GM12878 (cell line): Measurements from ENCODE around the gene ULK4. TPM values are rescaled to one million over a fixed set of nuclear protein-coding genes. Genes with fewer than 3 reads are reported as not detected.

Source experiments
- BHLHE40 ChIP-seq, 2 experiments: fragments of 450-650 bp in 1 of 2; IDR thresholded peaks; 2 replicates each; pipeline ENCODE4 v1.6.1; 2011 to 2017; ENCODE audit warnings: low read depth in 2 of 2, borderline replicate concordance in 1 of 2, improper control_type of control experiment in 1 of 2, low read length in 1 of 2, mild to moderate bottlenecking in 1 of 2
- CHD1 ChIP-seq: IDR thresholded peaks from 2 replicates; pipeline ENCODE4 v1.6.1; 2012; ENCODE audit warnings: low read depth, low read length, improper control_type of control experiment
- CHD4 ChIP-seq: fragments of 200-600 bp; sonication (generic); IDR thresholded peaks from 2 replicates; pipeline ENCODE4 v1.6.1; 2016; ENCODE audit warnings: mild to moderate bottlenecking
- ETV6 ChIP-seq, 2 experiments: fragments of 450-650 bp in 1 of 2; IDR thresholded peaks in 1 of 2; conservative IDR thresholded peaks in 1 of 2; 2 replicates each; pipeline ENCODE4 v1.6.1; 2014; ENCODE audit warnings: antibody characterized with exemption in 1 of 2, borderline replicate concordance in 1 of 2, low read depth in 1 of 2, mild to moderate bottlenecking in 1 of 2, moderate library complexity in 1 of 2
- FOS ChIP-seq: IDR thresholded peaks from 3 replicates; pipeline ENCODE4 v1.6.1; 2011; ENCODE audit warnings: borderline replicate concordance; ENCODE audit not compliant: insufficient read length; ENCODE audit errors: extremely low read depth
- GABPA ChIP-seq: IDR thresholded peaks from 2 replicates; pipeline ENCODE4 v1.6.1; 2014; ENCODE audit warnings: antibody characterized with exemption, low read depth, mild to moderate bottlenecking, inconsistent platforms
- MEF2B ChIP-seq: fragments of 450-650 bp; IDR thresholded peaks from 2 replicates; pipeline ENCODE4 v1.6.1; 2018; ENCODE audit warnings: mild to moderate bottlenecking, moderate library complexity; ENCODE audit not compliant: partially characterized antibody, poor library complexity, severe bottlenecking
- NFIC ChIP-seq: IDR thresholded peaks from 2 replicates; pipeline ENCODE4 v1.6.1; 2012; ENCODE audit warnings: low read depth, mild to moderate bottlenecking, inconsistent platforms, low read length, moderate library complexity
- NKRF ChIP-seq: fragments of 450-650 bp; conservative IDR thresholded peaks from 2 replicates; pipeline ENCODE4 v1.6.1; 2017; ENCODE audit warnings: mild to moderate bottlenecking, moderate library complexity
- PAX5 ChIP-seq: IDR thresholded peaks from 2 replicates; pipeline ENCODE4 v1.6.1; 2011; ENCODE audit warnings: low read depth, low read length, borderline replicate concordance
- RAD21 ChIP-seq: IDR thresholded peaks from 2 replicates; pipeline ENCODE4 v1.6.1; 2011; ENCODE audit warnings: mild to moderate bottlenecking, low read depth, low read length, moderate library complexity; ENCODE audit not compliant: insufficient read depth
- RB1 ChIP-seq: fragments of 450-650 bp; formaldehyde crosslinking; IDR thresholded peaks from 2 replicates; pipeline ENCODE4 v1.6.1; 2017; ENCODE audit warnings: mild to moderate bottlenecking, borderline replicate concordance
- RBBP5 ChIP-seq: fragments of 200-600 bp; sonication (generic); conservative IDR thresholded peaks from 2 replicates; pipeline ENCODE4 v1.6.1; 2016
- RUNX3 ChIP-seq: IDR thresholded peaks from 2 replicates; pipeline ENCODE4 v1.6.1; 2012; ENCODE audit warnings: low read length, inconsistent platforms
- SIN3A ChIP-seq: IDR thresholded peaks from 2 replicates; pipeline ENCODE4 v1.6.1; 2012; ENCODE audit warnings: low read depth, low read length, improper control_type of control experiment
- SMAD5 ChIP-seq: IDR thresholded peaks from 2 replicates; pipeline ENCODE4 v1.6.1; 2016; ENCODE audit warnings: antibody characterized with exemption, low read depth
- SMC3 ChIP-seq: IDR thresholded peaks from 2 replicates; pipeline ENCODE4 v1.6.1; 2011; ENCODE audit warnings: low read length, improper control_type of control experiment, borderline replicate concordance
- SP1 ChIP-seq: IDR thresholded peaks from one replicate; pipeline ENCODE4 v1.6.1; 2011; ENCODE audit warnings: low read depth, low read length
- SPI1 ChIP-seq: IDR thresholded peaks from 2 replicates; pipeline ENCODE4 v1.6.1; 2011; ENCODE audit warnings: low read depth, mild to moderate bottlenecking, low read length, moderate library complexity, borderline replicate concordance; ENCODE audit not compliant: insufficient read depth
- STAT3 ChIP-seq: IDR thresholded peaks from 2 replicates; pipeline ENCODE4 v1.6.1; 2011; ENCODE audit warnings: low read depth, low read length, improper control_type of control experiment
- ZBED1 ChIP-seq: IDR thresholded peaks from 2 replicates; pipeline ENCODE4 v1.6.1; 2016; ENCODE audit warnings: borderline replicate concordance
- ZNF207 ChIP-seq: fragments of 450-650 bp; IDR thresholded peaks from 2 replicates; pipeline ENCODE4 v1.6.1; 2014; ENCODE audit warnings: antibody characterized with exemption, mild to moderate bottlenecking, borderline replicate concordance
- ZNF217 ChIP-seq: fragments of 450-650 bp; IDR thresholded peaks from 2 replicates; pipeline ENCODE4 v1.6.1; 2017; ENCODE audit warnings: antibody characterized with exemption, mild to moderate bottlenecking
- ZNF274 ChIP-seq: IDR thresholded peaks from one replicate; pipeline ENCODE4 v1.8.0; 2011; ENCODE audit not compliant: insufficient read length, insufficient read depth
- polyA plus RNA-seq, 11 experiments: library from polyadenylated mRNA; depleted of rRNA in 4 of 11; unstranded in 6 of 11; stranded (reverse) in 5 of 11; fragments of >200 nt; fragmentation: Nextera tagmentation in 4 of 11; fragmentation: Illumina TruSeq in 1 of 11; extraction: Ambion mirVana in 4 of 11; extraction: Trizol in 1 of 11; gene quantifications; 1 replicate in 1 of 11; 2 replicates in 10 of 11; pipeline versions ENCODE4 v1.2.1 to v1.2.3, GENCODE V29; 2011 to 2016; ENCODE audit warnings: inconsistent platforms in 2 of 11, missing spikeins in 2 of 11, low read depth in 1 of 11
- total RNA-seq, 4 experiments: library from RNA; depleted of rRNA in 3 of 4; stranded (reverse); fragments of >200 nt in 3 of 4; fragmentation: Illumina TruSeq in 1 of 4; extraction: Trizol in 1 of 4; gene quantifications; 2 replicates each; pipeline versions ENCODE4 v1.2.1 to v1.2.3, GENCODE V29; 2013 to 2021
- TF ChIP-seq, protein P1 (sequence below): IDR thresholded peaks from 2 replicates; pipeline ENCODE4 v1.6.1; 2011; ENCODE audit warnings: mild to moderate bottlenecking, low read depth, low read length, moderate library complexity; ENCODE audit not compliant: insufficient replicate concordance
- TF ChIP-seq, protein P2 (sequence below), 3 experiments: IDR thresholded peaks in 2 of 3; conservative IDR thresholded peaks in 1 of 3; 2 replicates each; pipeline ENCODE4 v1.5.1; 2011; ENCODE audit warnings: low read depth in 3 of 3, low read length in 3 of 3, mild to moderate bottlenecking in 3 of 3, control low read depth in 2 of 3, moderate library complexity in 2 of 3, inconsistent platforms in 1 of 3, mixed read lengths in 1 of 3; ENCODE audit not compliant: control insufficient read depth in 2 of 3, insufficient read depth in 1 of 3; ENCODE audit errors: extremely low read depth in 1 of 3

Gene ULK4
- total and polyA plus RNA-seq, 10 of the 15 experiments (the other 5 are each of a cell fraction or from before 2014, with no cell fraction given), result 3.5 to 7.6 (median 6.3) TPM

DNA sequence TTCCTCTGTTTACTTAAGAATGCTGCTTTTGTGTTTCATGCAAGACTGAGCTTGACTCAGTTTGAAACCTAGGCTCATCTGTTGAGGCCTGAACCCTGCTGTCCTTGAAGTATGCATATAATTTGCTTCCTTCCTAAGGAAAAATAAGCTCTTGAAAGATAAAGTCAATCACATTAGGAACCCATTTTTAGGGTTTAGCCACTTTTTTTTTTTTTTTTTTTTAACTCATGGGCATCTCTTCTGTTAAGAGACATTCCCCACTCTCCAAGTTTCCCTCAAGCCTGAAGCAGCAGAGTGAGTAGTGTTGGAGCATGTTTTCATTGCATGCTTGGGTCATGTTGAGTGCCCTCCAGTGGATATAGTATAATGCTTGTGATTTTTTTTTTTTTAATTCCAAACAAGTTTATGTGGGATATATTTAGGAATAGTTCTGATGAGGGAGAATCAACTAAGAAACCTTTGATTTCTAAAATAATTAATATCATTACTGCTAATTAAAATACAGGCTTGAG is 759.0 kb downstream of the ULK4 start (continued):
- TF ChIP-seq GABPA (no peak), RAD21 (peak; percentile 16; the same call in 1 of the 2 replicates), RB1 (no peak), ZNF274 (no peak), ZNF207 (no peak), MEF2B (no peak), BHLHE40 (IDR thresholded peaks at IDR 0.05; ENCODE audit: borderline replicate concordance in 1 of 2, low read depth in 2 of 2, low read length in 1 of 2) (no peak), NFIC (0 out of 2 replicates have a peak, but pooled peaks have one; percentile 31), SIN3A (no peak), RUNX3 (peak; percentile 11; the same call in 1 of the 2 replicates), SPI1 (no peak), CHD4 (no peak), ETV6 (conservative IDR thresholded peaks at IDR 0.05 in 1 of 2, IDR thresholded peaks at IDR 0.05 in 1 of 2; ENCODE audit: borderline replicate concordance in 1 of 2, low read depth in 1 of 2) (0 out of 4 replicates have a peak, but pooled peaks of 1 of the 2 experiments have one; percentile 47), FOS (no peak), CHD1 (no peak), ZBED1 (no peak), ZNF217 (no peak), PAX5 (0 out of 2 replicates have a peak, but pooled peaks have one; percentile 17), RBBP5 (no peak), SMC3 (peak; percentile 37; the same call in 1 of the 2 replicates), STAT3 (no peak), SMAD5 (no peak), NKRF (no peak), SP1 (no peak)
- TF ChIP-seq, protein P1, sequence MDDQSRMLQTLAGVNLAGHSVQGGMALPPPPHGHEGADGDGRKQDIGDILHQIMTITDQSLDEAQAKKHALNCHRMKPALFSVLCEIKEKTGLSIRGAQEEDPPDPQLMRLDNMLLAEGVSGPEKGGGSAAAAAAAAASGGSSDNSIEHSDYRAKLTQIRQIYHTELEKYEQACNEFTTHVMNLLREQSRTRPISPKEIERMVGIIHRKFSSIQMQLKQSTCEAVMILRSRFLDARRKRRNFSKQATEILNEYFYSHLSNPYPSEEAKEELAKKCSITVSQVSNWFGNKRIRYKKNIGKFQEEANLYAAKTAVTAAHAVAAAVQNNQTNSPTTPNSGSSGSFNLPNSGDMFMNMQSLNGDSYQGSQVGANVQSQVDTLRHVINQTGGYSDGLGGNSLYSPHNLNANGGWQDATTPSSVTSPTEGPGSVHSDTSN, result no peak
- TF ChIP-seq, protein P2, sequence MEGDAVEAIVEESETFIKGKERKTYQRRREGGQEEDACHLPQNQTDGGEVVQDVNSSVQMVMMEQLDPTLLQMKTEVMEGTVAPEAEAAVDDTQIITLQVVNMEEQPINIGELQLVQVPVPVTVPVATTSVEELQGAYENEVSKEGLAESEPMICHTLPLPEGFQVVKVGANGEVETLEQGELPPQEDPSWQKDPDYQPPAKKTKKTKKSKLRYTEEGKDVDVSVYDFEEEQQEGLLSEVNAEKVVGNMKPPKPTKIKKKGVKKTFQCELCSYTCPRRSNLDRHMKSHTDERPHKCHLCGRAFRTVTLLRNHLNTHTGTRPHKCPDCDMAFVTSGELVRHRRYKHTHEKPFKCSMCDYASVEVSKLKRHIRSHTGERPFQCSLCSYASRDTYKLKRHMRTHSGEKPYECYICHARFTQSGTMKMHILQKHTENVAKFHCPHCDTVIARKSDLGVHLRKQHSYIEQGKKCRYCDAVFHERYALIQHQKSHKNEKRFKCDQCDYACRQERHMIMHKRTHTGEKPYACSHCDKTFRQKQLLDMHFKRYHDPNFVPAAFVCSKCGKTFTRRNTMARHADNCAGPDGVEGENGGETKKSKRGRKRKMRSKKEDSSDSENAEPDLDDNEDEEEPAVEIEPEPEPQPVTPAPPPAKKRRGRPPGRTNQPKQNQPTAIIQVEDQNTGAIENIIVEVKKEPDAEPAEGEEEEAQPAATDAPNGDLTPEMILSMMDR (IDR thresholded peaks at IDR 0.05 in 2 of 3, conservative IDR thresholded peaks at IDR 0.05 in 1 of 3; ENCODE audit: control insufficient read depth in 2 of 3, extremely low read depth in 1 of 3, insufficient read depth in 1 of 3, low read depth in 3 of 3, low read length in 3 of 3), result peak in 2 of 3 experiments; percentile 34 to 48; a peak in 3 of 6 replicates
